Loucy (cell line): Measurements from ENCODE around the gene WBP1L.

ENCODE experiments used
- H2AFZ ChIP-seq: fragments of 200-600 bp; sonication (generic); 2 replicates; pipeline ENCODE4 v1.6.0; 2016; ENCODE audit warnings: antibody characterized with exemption, mild to moderate bottlenecking, low read length, moderate library complexity
- H3F3A ChIP-seq: fragments of 200-600 bp; 2 replicates; pipeline ENCODE4 v1.6.0; 2016; ENCODE audit warnings: antibody characterized with exemption, low read depth, mild to moderate bottlenecking
- H3K27me3 ChIP-seq: fragments of 200-600 bp; sonication (generic); 2 replicates; pipeline ENCODE4 v1.6.1; 2014; ENCODE audit warnings: low read length, mild to moderate bottlenecking; ENCODE audit not compliant: insufficient read depth, poor library complexity, severe bottlenecking
- H3K36me3 ChIP-seq: fragments of 200-600 bp; sonication (generic); 2 replicates; pipeline ENCODE4 v1.6.1; 2016; ENCODE audit warnings: low read length; ENCODE audit not compliant: insufficient read depth
- H3K4me1 ChIP-seq: fragments of 200-600 bp; sonication (generic); 2 replicates; pipeline ENCODE4 v1.5.1; 2014; ENCODE audit warnings: low read length, mild to moderate bottlenecking; ENCODE audit not compliant: insufficient read depth, poor library complexity, severe bottlenecking
- H3K4me2 ChIP-seq: fragments of 200-600 bp; sonication (generic); 2 replicates; pipeline ENCODE4 v1.6.0; 2014; ENCODE audit warnings: antibody characterized with exemption, low read length, low read depth, mild to moderate bottlenecking; ENCODE audit not compliant: poor library complexity, severe bottlenecking
- H3K4me3 ChIP-seq: fragments of 200-600 bp; sonication (generic); 2 replicates; pipeline ENCODE4 v1.5.1; 2014; ENCODE audit warnings: low read length, mild to moderate bottlenecking, mixed read lengths; ENCODE audit not compliant: poor library complexity, severe bottlenecking
- H3K79me2 ChIP-seq: fragments of 200-600 bp; sonication (generic); 2 replicates; pipeline ENCODE4 v1.6.1; 2014; ENCODE audit warnings: low read length; ENCODE audit not compliant: insufficient read depth
- H3K9ac ChIP-seq: fragments of 200-600 bp; sonication (generic); 2 replicates; pipeline ENCODE4 v1.6.0; 2014; ENCODE audit warnings: mild to moderate bottlenecking, low read depth, low read length, moderate library complexity; ENCODE audit not compliant: poor library complexity, severe bottlenecking
- H3K9me2 ChIP-seq: fragments of 200-600 bp; sonication (generic); replicated peaks from 2 replicates; pipeline ENCODE4 v1.6.1; 2016; ENCODE audit warnings: low read depth, low read length, mixed read lengths
- H3K9me3 ChIP-seq: fragments of 200-600 bp; sonication (generic); 2 replicates; pipeline ENCODE4 v1.6.1; 2014; ENCODE audit warnings: mild to moderate bottlenecking, antibody characterized with exemption, low read length, low read depth; ENCODE audit not compliant: insufficient read depth
- H4K20me1 ChIP-seq: fragments of 200-600 bp; sonication (generic); 2 replicates; pipeline ENCODE4 v1.6.0; 2014; ENCODE audit warnings: antibody characterized with exemption, low read length, mild to moderate bottlenecking; ENCODE audit not compliant: insufficient read depth, poor library complexity, severe bottlenecking
- EZH2phosphoT487 ChIP-seq: fragments of 200-600 bp; IDR thresholded peaks from 2 replicates; pipeline ENCODE4 v1.6.1; 2018; ENCODE audit warnings: antibody characterized with exemption, mild to moderate bottlenecking, moderate library complexity, borderline replicate concordance
- TF ChIP-seq, protein P1 (sequence below): fragments of 200-600 bp; sonication (generic); conservative IDR thresholded peaks from 2 replicates; pipeline ENCODE4 v1.5.1; 2014; ENCODE audit warnings: mild to moderate bottlenecking, antibody characterized with exemption, low read length

WBP1L gene

DNA sequence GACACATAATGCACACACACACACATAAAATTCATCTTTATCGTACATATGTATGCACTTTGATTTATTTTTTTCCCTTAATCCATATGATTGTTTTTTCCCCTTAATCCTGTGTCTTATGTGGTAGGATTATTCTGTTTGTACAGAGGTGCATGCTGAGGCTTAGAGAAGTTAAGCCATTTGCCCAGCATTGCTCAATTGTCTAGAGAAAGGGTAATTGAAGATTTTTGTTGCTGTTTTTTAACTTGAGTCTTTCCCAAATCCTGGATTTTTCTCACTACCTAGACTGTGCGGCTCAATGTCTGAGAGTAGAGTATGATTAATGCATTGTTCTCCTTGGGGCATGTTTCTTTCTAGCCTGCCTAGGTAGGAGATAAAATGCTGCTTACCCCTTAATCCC is 35.0 kb downstream of the WBP1L start:
- Histone ChIP-seq H3K4me1 (peaks cover 5% of the 10 kb centered on the region), H3F3A (no peaks in the 10 kb centered on the region), H3K27me3 (no peaks in the 10 kb centered on the region), H3K4me3 (no peak overlapping the region), H3K79me2 (peaks cover 10% of the 10 kb centered on the region; the same call in 1 of the 2 replicates), H3K36me3 (no peaks in the 10 kb centered on the region), H3K4me2 (no peak overlapping the region), H2AFZ (no peak overlapping the region), H3K9me3 (no peaks in the 10 kb centered on the region), H4K20me1 (no peaks in the 10 kb centered on the region), H3K9me2 (no peaks in the 10 kb centered on the region), H3K9ac (no peak overlapping the region)
- TF ChIP-seq EZH2phosphoT487, result no peak
- TF ChIP-seq, protein P1, sequence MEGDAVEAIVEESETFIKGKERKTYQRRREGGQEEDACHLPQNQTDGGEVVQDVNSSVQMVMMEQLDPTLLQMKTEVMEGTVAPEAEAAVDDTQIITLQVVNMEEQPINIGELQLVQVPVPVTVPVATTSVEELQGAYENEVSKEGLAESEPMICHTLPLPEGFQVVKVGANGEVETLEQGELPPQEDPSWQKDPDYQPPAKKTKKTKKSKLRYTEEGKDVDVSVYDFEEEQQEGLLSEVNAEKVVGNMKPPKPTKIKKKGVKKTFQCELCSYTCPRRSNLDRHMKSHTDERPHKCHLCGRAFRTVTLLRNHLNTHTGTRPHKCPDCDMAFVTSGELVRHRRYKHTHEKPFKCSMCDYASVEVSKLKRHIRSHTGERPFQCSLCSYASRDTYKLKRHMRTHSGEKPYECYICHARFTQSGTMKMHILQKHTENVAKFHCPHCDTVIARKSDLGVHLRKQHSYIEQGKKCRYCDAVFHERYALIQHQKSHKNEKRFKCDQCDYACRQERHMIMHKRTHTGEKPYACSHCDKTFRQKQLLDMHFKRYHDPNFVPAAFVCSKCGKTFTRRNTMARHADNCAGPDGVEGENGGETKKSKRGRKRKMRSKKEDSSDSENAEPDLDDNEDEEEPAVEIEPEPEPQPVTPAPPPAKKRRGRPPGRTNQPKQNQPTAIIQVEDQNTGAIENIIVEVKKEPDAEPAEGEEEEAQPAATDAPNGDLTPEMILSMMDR, result no peak

GRCh38 chr10:102779680-102780526 is 36.2 kb downstream of the WBP1L start:
- no peak for TF ChIP-seq EZH2phosphoT487
- TF ChIP-seq, protein P1, result no peak
- Histone ChIP-seq H3K9me2 (no peaks in the 10 kb centered on the region), H3K9ac (no peak overlapping the region), H3F3A (no peaks in the 10 kb centered on the region), H2AFZ (no peak overlapping the region), H3K9me3 (no peaks in the 10 kb centered on the region), H3K79me2 (peaks cover 10% of the 10 kb centered on the region; the same call in 1 of the 2 replicates), H3K4me3 (no peak overlapping the region), H3K4me2 (no peak overlapping the region), H3K4me1 (peaks cover 5% of the 10 kb centered on the region), H3K36me3 (no peaks in the 10 kb centered on the region), H3K27me3 (no peaks in the 10 kb centered on the region), H4K20me1 (no peaks in the 10 kb centered on the region)

- Histone ChIP-seq H3K36me3 (no peaks in the 10 kb centered on the region), H3K27me3 (no peaks in the 10 kb centered on the region), H3K4me2 (no peak overlapping the region), H3F3A (no peaks in the 10 kb centered on the region), H3K4me3 (no peak overlapping the region), H3K9ac (no peak overlapping the region), H3K4me1 (peaks cover 5% of the 10 kb centered on the region), H2AFZ (no peak overlapping the region), H3K79me2 (peaks cover 10% of the 10 kb centered on the region; the same call in 1 of the 2 replicates), H4K20me1 (no peaks in the 10 kb centered on the region), H3K9me3 (no peaks in the 10 kb centered on the region), H3K9me2 (no peaks in the 10 kb centered on the region)
- TF ChIP-seq, protein P1, result no peak
- TF ChIP-seq EZH2phosphoT487, result no peak
These were observed 36.7 kb downstream of the WBP1L start for GRCh38 chr10:102780527-102780808.
